A673 (cell line): ENCODE measurements around the gene RABGAP1L.

ENCODE experiments used
- CTCF ChIP-seq: fragments of 300-800, 200-600 bp; sonication (generic); conservative IDR thresholded peaks from 2 replicates; pipeline ENCODE4 v1.5.1; 2017; ENCODE audit warnings: low read depth, mild to moderate bottlenecking, antibody characterized with exemption, low read length, moderate library complexity, mixed read lengths
- EZH2 ChIP-seq: fragments of 200-600 bp; sonication (generic); IDR thresholded peaks from 2 replicates; pipeline ENCODE4 v1.6.1; 2017; ENCODE audit warnings: borderline replicate concordance, low read depth, mild to moderate bottlenecking, mixed read lengths, antibody characterized with exemption, low read length; ENCODE audit not compliant: poor library complexity, severe bottlenecking

- TF ChIP-seq CTCF (no peak), EZH2 (no peak)
Measured at GRCh38 chr1:174696026-174696821, 536.9 kb downstream of the RABGAP1L start.
